Ishikawa (cell line): ENCODE measurements around the gene AKIRIN2.
A peak's percentile ranks its signal among the peaks of the same experiment; 100 is the strongest.

ENCODE experiments used
- CEBPB ChIP-seq: IDR thresholded peaks from 2 replicates; pipeline ENCODE4 v1.6.1; 2012
- CREB1 ChIP-seq: IDR thresholded peaks from 2 replicates; pipeline ENCODE4 v1.6.1; 2012; ENCODE audit warnings: low read depth
- EGR1 ChIP-seq: IDR thresholded peaks from 2 replicates; pipeline ENCODE4 v1.6.1; 2012
- EP300 ChIP-seq: IDR thresholded peaks from 2 replicates; pipeline ENCODE4 v1.6.1; 2012; ENCODE audit warnings: borderline replicate concordance
- FOXM1 ChIP-seq: IDR thresholded peaks from 2 replicates; pipeline ENCODE4 v1.6.1; 2012; ENCODE audit warnings: low read depth, borderline replicate concordance
- NFIC ChIP-seq: IDR thresholded peaks from 2 replicates; pipeline ENCODE4 v1.6.1; 2012
- RAD21 ChIP-seq: IDR thresholded peaks from 2 replicates; pipeline ENCODE4 v1.6.1; 2012; ENCODE audit warnings: low read depth
- REST ChIP-seq: IDR thresholded peaks from 2 replicates; pipeline ENCODE4 v1.6.1; 2012; ENCODE audit warnings: low read depth, mild to moderate bottlenecking
- TAF1 ChIP-seq: IDR thresholded peaks from 2 replicates; pipeline ENCODE4 v1.6.1; 2012; ENCODE audit warnings: low read depth, mild to moderate bottlenecking
- TCF12 ChIP-seq: IDR thresholded peaks from 2 replicates; pipeline ENCODE4 v1.6.1; 2012; ENCODE audit warnings: low read depth
- TEAD4 ChIP-seq: IDR thresholded peaks from 2 replicates; pipeline ENCODE4 v1.6.1; 2012
- YY1 ChIP-seq: IDR thresholded peaks from 2 replicates; pipeline ENCODE4 v1.6.1; 2012; ENCODE audit warnings: low read depth
- ZBTB7A ChIP-seq: IDR thresholded peaks from 2 replicates; pipeline ENCODE4 v1.6.1; 2012; ENCODE audit warnings: low read depth
- TF ChIP-seq, protein P1 (sequence below): IDR thresholded peaks from 2 replicates; pipeline ENCODE4 v1.6.1; 2012
- TF ChIP-seq, protein P2 (sequence below): IDR thresholded peaks from 2 replicates; pipeline ENCODE4 v1.6.1; 2012

Gene AKIRIN2

DNA sequence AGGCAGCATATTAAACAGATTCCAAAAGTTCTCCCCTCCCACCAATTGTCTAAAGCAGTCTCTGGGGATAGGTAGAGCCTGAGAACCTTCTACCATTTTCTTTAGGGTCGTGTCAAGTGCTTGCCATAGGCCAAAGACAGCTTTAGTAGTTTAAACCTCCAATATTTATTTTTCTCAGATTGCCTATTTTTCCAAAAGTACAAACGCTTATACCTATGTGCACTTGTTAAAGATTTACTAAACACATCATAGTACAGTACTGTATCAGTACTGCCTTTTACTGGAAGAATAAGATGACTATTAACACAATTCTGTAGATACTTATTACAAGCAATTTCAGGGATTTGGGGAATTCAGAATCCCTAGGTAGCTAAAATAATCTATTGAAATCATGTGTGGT is 29.4 kb downstream of the AKIRIN2 start:
- TF ChIP-seq YY1 (no peak), NFIC (no peak), ZBTB7A (no peak), EGR1 (no peak), TEAD4 (no peak), FOXM1 (no peak), EP300 (no peak), RAD21 (no peak), CREB1 (no peak), CEBPB (no peak), TCF12 (no peak), REST (no peak), TAF1 (no peak)
- TF ChIP-seq, protein P1, sequence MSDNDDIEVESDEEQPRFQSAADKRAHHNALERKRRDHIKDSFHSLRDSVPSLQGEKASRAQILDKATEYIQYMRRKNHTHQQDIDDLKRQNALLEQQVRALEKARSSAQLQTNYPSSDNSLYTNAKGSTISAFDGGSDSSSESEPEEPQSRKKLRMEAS, result no peak
- TF ChIP-seq, protein P2, sequence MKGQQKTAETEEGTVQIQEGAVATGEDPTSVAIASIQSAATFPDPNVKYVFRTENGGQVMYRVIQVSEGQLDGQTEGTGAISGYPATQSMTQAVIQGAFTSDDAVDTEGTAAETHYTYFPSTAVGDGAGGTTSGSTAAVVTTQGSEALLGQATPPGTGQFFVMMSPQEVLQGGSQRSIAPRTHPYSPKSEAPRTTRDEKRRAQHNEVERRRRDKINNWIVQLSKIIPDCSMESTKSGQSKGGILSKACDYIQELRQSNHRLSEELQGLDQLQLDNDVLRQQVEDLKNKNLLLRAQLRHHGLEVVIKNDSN, result no peak

DNA sequence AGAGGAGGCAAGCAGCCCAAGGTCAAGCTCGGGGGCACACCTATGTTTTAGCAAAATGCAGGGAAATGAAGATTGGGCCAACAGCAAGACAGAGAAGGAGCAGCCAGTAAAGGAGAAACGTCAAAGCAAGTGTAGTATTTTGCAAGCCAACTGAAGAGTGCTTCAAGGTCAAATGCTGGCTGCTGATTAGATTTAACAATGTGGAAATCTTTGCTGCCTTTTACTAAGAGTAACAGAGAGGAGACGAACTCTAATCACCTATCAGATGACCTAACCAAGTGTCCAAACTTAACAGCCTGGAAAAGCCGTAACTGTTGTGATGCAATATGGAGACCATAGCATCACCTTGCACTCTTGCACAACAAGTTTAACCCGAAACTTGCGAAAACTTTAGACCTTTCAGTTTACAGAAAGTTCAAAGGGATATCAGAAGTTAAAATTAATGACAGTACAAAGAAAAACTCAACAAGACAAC is 30.4 kb downstream of the AKIRIN2 start:
- TF ChIP-seq REST, result no peak
- TF ChIP-seq NFIC, result no peak
- peak; percentile 75; the same call in 1 of the 2 replicates for TF ChIP-seq CEBPB
- TF ChIP-seq TAF1, result no peak

- TF ChIP-seq, protein P1, result peak; percentile 58
- TF ChIP-seq YY1, result no peak
- peak; percentile 76 for TF ChIP-seq TEAD4
Measured at GRCh38 chr6:87670707-87671106, 31.3 kb downstream of the AKIRIN2 start.

DNA sequence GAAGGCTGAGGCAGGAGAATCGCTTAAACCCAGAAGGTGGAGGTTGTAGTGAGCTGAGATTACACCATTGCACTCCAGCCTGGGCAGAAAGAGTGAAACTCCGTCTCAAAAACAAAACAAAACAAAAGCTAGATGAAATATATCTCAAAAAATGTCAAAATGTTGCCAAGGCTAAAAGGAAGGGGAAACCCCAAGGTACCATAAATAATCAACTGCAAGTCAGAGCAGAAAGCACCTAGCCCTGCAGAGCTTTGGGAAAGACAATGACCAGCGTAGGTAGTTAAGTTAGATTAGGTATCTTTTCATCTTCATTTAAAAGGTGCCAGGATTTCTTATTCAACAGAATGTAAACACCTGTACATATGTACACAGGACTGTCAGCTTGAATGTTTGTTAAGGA is 33.0 kb downstream of the AKIRIN2 start:
- TF ChIP-seq, protein P1, result no peak
- no peak for TF ChIP-seq TEAD4
- no peak for TF ChIP-seq CREB1
- TF ChIP-seq ZBTB7A, result no peak
- TF ChIP-seq RAD21, result no peak
- TF ChIP-seq TAF1, result no peak
- no peak for TF ChIP-seq EGR1
- TF ChIP-seq, protein P2, result no peak
- no peak for TF ChIP-seq CEBPB
- TF ChIP-seq REST, result no peak
- no peak for TF ChIP-seq FOXM1
- no peak for TF ChIP-seq NFIC
- no peak for TF ChIP-seq EP300
- no peak for TF ChIP-seq YY1
- no peak for TF ChIP-seq TCF12

DNA sequence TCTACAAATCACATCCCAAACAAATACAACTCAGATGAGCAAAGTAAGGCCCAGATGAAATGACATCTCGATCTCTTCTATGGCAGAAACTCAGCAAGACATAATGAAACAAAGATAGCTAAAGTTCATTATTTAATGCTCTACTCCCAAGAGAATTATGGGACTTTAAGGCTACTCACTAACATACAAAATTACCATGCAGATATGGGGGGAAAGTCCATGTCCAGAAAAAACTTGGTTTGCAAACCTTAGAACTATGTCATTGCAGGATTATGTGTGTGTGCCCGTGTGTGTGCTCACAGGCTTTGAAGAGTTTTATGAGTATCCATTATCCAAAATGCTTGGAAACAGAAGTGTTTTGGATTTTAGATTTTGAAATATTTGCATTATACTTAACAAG is 34.0 kb downstream of the AKIRIN2 start:
- TF ChIP-seq YY1 (no peak), TEAD4 (no peak), FOXM1 (no peak), ZBTB7A (no peak), RAD21 (no peak), CREB1 (no peak), CEBPB (no peak), TAF1 (no peak), NFIC (no peak), REST (no peak), TCF12 (no peak), EP300 (no peak), EGR1 (no peak)
- TF ChIP-seq, protein P1, result no peak
- TF ChIP-seq, protein P2, result no peak
